WTC11 (cell line): ENCODE measurements around the gene BTBD9.

Experiments used
- ATF1 ChIP-seq: sonication (generic); formaldehyde crosslinking; IDR thresholded peaks from 2 replicates; pipeline ENCODE4 v1.8.1; 2023; ENCODE audit warnings: mild to moderate bottlenecking, moderate library complexity, missing genetic modification reagents
- GABPB1 ChIP-seq: sonication (generic); formaldehyde crosslinking; IDR thresholded peaks from 2 replicates; pipeline ENCODE4 v1.8.1; 2023; ENCODE audit warnings: mild to moderate bottlenecking, missing genetic modification reagents
- NR3C1 ChIP-seq: sonication (generic); formaldehyde crosslinking; conservative IDR thresholded peaks from 2 replicates; pipeline ENCODE4 v1.8.1; 2023; ENCODE audit warnings: low read depth, mild to moderate bottlenecking, missing genetic modification reagents
- RORB ChIP-seq: fragments of 250-450 bp; sonication (Bioruptor Pico); IDR thresholded peaks from 2 replicates; pipeline ENCODE4 v1.9.0; 2021; ENCODE audit warnings: mild to moderate bottlenecking
- SMAD3 ChIP-seq: sonication (generic); formaldehyde crosslinking; IDR thresholded peaks from 2 replicates; pipeline ENCODE4 v1.8.0; 2022; ENCODE audit warnings: missing genetic modification reagents, mild to moderate bottlenecking, borderline replicate concordance
- SP1 ChIP-seq: sonication (generic); formaldehyde crosslinking; conservative IDR thresholded peaks from 2 replicates; pipeline ENCODE4 v1.8.1; 2022; ENCODE audit warnings: missing genetic modification reagents
- ZNF232 ChIP-seq: sonication (generic); formaldehyde crosslinking; IDR thresholded peaks from 2 replicates; pipeline ENCODE4 v1.8.0; 2022; ENCODE audit warnings: mild to moderate bottlenecking, missing genetic modification reagents
- TF ChIP-seq, protein P1 (sequence below): fragments of 200-600 bp; IDR thresholded peaks from 2 replicates; pipeline ENCODE4 v1.8.0; 2022; ENCODE audit warnings: antibody characterized with exemption
- TF ChIP-seq, protein P2 (sequence below): sonication (generic); formaldehyde crosslinking; IDR thresholded peaks from 2 replicates; pipeline ENCODE4 v1.8.1; 2022; ENCODE audit warnings: low read depth, missing genetic modification reagents, borderline replicate concordance
- TF ChIP-seq, protein P3 (sequence below): fragments of 250-450 bp; sonication (Bioruptor Pico); conservative IDR thresholded peaks from 2 replicates; pipeline ENCODE4 v1.9.0; 2021; ENCODE audit warnings: mild to moderate bottlenecking
- TF ChIP-seq, protein P4 (sequence below): sonication (generic); formaldehyde crosslinking; IDR thresholded peaks from 2 replicates; pipeline ENCODE4 v1.8.0; 2022; ENCODE audit warnings: mild to moderate bottlenecking, missing genetic modification reagents
- TF ChIP-seq, protein P5 (sequence below): sonication (generic); formaldehyde crosslinking; IDR thresholded peaks from 2 replicates; pipeline ENCODE4 v1.8.0; 2022; ENCODE audit warnings: mild to moderate bottlenecking, missing genetic modification reagents

DNA sequence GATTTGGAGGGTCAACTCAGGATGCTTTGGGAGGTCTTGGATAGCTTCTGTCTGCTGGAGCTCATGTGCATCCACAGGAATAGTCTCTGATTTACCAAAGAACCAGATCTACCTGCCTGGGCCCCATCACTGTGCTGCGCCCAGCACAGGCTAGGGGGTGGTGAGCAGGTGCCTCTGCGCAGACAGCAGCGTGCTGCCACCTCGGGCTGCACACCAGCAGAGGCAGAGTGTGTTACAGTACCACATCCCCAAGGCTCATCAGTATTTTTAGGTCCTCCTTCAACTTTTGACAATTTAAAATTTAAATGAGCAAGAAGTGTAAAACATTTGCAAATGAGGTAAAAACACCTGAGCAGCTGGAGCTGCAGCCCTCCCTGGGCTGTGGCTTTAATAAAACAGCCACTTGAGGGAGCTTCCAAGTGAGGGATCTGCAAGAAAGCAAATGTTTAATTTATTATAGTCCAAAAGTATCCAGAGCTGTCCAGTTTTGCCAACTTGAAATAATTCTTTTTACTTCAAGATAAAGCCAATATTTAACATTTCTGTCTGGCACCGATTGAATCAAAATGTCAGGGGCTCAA lies 495.3 kb downstream of the BTBD9 start:
- TF ChIP-seq, protein P1, sequence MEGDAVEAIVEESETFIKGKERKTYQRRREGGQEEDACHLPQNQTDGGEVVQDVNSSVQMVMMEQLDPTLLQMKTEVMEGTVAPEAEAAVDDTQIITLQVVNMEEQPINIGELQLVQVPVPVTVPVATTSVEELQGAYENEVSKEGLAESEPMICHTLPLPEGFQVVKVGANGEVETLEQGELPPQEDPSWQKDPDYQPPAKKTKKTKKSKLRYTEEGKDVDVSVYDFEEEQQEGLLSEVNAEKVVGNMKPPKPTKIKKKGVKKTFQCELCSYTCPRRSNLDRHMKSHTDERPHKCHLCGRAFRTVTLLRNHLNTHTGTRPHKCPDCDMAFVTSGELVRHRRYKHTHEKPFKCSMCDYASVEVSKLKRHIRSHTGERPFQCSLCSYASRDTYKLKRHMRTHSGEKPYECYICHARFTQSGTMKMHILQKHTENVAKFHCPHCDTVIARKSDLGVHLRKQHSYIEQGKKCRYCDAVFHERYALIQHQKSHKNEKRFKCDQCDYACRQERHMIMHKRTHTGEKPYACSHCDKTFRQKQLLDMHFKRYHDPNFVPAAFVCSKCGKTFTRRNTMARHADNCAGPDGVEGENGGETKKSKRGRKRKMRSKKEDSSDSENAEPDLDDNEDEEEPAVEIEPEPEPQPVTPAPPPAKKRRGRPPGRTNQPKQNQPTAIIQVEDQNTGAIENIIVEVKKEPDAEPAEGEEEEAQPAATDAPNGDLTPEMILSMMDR: no peak
- no peak for TF ChIP-seq SMAD3
- TF ChIP-seq NR3C1 (CRISPR knock-in tag): no peak
- TF ChIP-seq RORB (CRISPR knock-in tag): no peak
- TF ChIP-seq, protein P2, sequence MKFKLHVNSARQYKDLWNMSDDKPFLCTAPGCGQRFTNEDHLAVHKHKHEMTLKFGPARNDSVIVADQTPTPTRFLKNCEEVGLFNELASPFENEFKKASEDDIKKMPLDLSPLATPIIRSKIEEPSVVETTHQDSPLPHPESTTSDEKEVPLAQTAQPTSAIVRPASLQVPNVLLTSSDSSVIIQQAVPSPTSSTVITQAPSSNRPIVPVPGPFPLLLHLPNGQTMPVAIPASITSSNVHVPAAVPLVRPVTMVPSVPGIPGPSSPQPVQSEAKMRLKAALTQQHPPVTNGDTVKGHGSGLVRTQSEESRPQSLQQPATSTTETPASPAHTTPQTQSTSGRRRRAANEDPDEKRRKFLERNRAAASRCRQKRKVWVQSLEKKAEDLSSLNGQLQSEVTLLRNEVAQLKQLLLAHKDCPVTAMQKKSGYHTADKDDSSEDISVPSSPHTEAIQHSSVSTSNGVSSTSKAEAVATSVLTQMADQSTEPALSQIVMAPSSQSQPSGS (CRISPR knock-in tag): no peak
- TF ChIP-seq GABPB1 (CRISPR knock-in tag): no peak
- no peak for TF ChIP-seq SP1
- TF ChIP-seq, protein P3, sequence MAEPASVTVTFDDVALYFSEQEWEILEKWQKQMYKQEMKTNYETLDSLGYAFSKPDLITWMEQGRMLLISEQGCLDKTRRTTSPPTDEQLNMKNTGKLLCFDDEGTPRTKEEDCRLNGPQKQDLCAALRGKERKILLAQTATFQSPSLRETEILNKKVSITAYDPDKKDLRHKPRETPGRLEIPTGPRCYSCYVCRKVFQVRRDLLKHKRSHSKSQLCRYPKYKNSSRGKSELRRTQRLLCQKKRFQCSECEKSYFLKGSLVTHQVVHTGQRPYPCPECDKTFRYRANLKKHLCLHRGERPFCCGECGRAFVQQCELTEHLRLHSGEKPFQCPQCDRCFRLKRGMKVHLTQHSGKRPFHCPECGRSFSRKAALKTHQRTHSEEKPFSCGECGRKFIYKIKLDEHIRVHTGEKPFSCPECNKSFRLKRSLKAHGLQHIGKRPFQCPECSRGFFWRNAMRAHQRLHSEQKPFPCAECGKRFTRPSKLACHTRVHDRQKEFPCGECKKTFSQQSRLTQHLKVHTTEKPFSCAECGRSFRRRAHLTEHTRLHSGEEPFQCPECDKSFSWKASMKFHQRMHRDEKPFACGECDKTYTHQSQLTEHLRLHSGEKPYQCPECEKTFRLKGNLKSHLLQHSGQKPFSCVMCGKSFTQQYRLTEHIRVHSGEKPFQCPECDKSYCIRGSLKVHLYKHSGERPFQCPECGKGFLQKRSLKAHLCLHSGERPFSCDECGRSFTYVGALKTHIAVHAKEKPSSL: no peak
- TF ChIP-seq, protein P4, sequence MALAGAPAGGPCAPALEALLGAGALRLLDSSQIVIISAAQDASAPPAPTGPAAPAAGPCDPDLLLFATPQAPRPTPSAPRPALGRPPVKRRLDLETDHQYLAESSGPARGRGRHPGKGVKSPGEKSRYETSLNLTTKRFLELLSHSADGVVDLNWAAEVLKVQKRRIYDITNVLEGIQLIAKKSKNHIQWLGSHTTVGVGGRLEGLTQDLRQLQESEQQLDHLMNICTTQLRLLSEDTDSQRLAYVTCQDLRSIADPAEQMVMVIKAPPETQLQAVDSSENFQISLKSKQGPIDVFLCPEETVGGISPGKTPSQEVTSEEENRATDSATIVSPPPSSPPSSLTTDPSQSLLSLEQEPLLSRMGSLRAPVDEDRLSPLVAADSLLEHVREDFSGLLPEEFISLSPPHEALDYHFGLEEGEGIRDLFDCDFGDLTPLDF (CRISPR knock-in tag): no peak
- TF ChIP-seq, protein P5, sequence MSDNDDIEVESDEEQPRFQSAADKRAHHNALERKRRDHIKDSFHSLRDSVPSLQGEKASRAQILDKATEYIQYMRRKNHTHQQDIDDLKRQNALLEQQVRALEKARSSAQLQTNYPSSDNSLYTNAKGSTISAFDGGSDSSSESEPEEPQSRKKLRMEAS (CRISPR knock-in tag): no peak
- TF ChIP-seq ATF1: no peak
- no peak for TF ChIP-seq ZNF232 (CRISPR knock-in tag)
